ENCODE measurements around the gene PLA2G4B. TPM values are rescaled to one million over a fixed set of nuclear protein-coding genes. Genes with fewer than 3 reads are reported as not detected.

Gene PLA2G4B
- total RNA-seq, 2 donors from 2014 or later: 6.9 to 10.1 TPM

GRCh38 chr15:41841131-41841530, 2.5 kb downstream of the PLA2G4B start:
- H3K36me3 Mint-ChIP-seq (ENCODE audit: low read depth): peaks cover 14% of the 10 kb centered on the region
- Histone ChIP-seq H3K27me3 (ENCODE audit: control insufficient read depth, insufficient read depth, low read length, poor library complexity, severe bottlenecking) (no peaks in the 10 kb centered on the region), H3K27ac (ENCODE audit: low read depth, low read length) (no peak overlapping the region), H3K36me3 (ENCODE audit: control insufficient read depth, insufficient read depth, low read length) (no peaks in the 10 kb centered on the region), H3K9ac (ENCODE audit: extremely low read depth, low read length, poor library complexity, severe bottlenecking) (no peak overlapping the region), H3K9me3 (ENCODE audit: control insufficient read depth, low read length) (no peaks in the 10 kb centered on the region), H3K4me1 (ENCODE audit: control insufficient read depth, insufficient read depth, low read length) (no peaks in the 10 kb centered on the region), H3K4me3 (ENCODE audit: low read length) (no peak overlapping the region)
- H3K4me1 Mint-ChIP-seq: no peaks in the 10 kb centered on the region
- no peaks in the 10 kb centered on the region for H3K9me3 Mint-ChIP-seq
- no peak overlapping the region for H3K27ac Mint-ChIP-seq
- H3K4me3 Mint-ChIP-seq: no peak overlapping the region
- H3K27me3 Mint-ChIP-seq (ENCODE audit: insufficient read depth): no peaks in the 10 kb centered on the region
- WGBS, 2 experiments (ENCODE audit: insufficient coverage in 1 of 2, insufficient read length in 1 of 2): 94% methylated on average over 6 to 10 of the region's 10 CpGs
- DNase-seq: no peak
- no peak for TF ChIP-seq CTCF (conservative IDR thresholded peaks at IDR 0.05)

GRCh38 chr15:41842229-41842628, 3.6 kb downstream of the PLA2G4B start:
- H3K36me3 Mint-ChIP-seq (ENCODE audit: low read depth): peaks cover 11% of the 10 kb centered on the region
- H3K27me3 ChIP-seq (ENCODE audit: control insufficient read depth, insufficient read depth, low read length, poor library complexity, severe bottlenecking): no peaks in the 10 kb centered on the region
- H3K4me1 ChIP-seq (ENCODE audit: control insufficient read depth, insufficient read depth, low read length): no peaks in the 10 kb centered on the region
- no peak overlapping the region for H3K4me3 Mint-ChIP-seq
- peak overlapping the region; percentile 30 for H3K27ac Mint-ChIP-seq
- no peak overlapping the region for H3K27ac ChIP-seq (ENCODE audit: low read depth, low read length)
- H3K9me3 Mint-ChIP-seq: no peaks in the 10 kb centered on the region
- TF ChIP-seq CTCF (conservative IDR thresholded peaks at IDR 0.05): no peak
- H3K4me3 ChIP-seq (ENCODE audit: low read length): no peak overlapping the region
- H3K27me3 Mint-ChIP-seq (ENCODE audit: insufficient read depth): no peaks in the 10 kb centered on the region
- no peaks in the 10 kb centered on the region for H3K9me3 ChIP-seq (ENCODE audit: control insufficient read depth, low read length)
- no peaks in the 10 kb centered on the region for H3K4me1 Mint-ChIP-seq
- no peaks in the 10 kb centered on the region for H3K36me3 ChIP-seq (ENCODE audit: control insufficient read depth, insufficient read depth, low read length)
- no peak overlapping the region for H3K9ac ChIP-seq (ENCODE audit: extremely low read depth, low read length, poor library complexity, severe bottlenecking)
- DNase-seq: no peak
- 86 to 94% methylated on average over 5 to 12 of the region's 12 CpGs for WGBS, 2 experiments (ENCODE audit: insufficient coverage in 1 of 2, insufficient read length in 1 of 2)

GRCh38 chr15:41843571-41843970, 4.9 kb downstream of the PLA2G4B start:
- Histone ChIP-seq H3K9me3 (ENCODE audit: control insufficient read depth, low read length) (no peaks in the 10 kb centered on the region), H3K4me1 (ENCODE audit: control insufficient read depth, insufficient read depth, low read length) (no peaks in the 10 kb centered on the region), H3K36me3 (ENCODE audit: control insufficient read depth, insufficient read depth, low read length) (no peaks in the 10 kb centered on the region), H3K27me3 (ENCODE audit: control insufficient read depth, insufficient read depth, low read length, poor library complexity, severe bottlenecking) (no peaks in the 10 kb centered on the region), H3K4me3 (ENCODE audit: low read length) (no peak overlapping the region), H3K9ac (ENCODE audit: extremely low read depth, low read length, poor library complexity, severe bottlenecking) (no peak overlapping the region), H3K27ac (ENCODE audit: low read depth, low read length) (no peak overlapping the region)
- H3K9me3 Mint-ChIP-seq: no peaks in the 10 kb centered on the region
- no peak for DNase-seq
- H3K4me3 Mint-ChIP-seq: no peak overlapping the region
- WGBS, 2 experiments (ENCODE audit: insufficient coverage in 1 of 2, insufficient read length in 1 of 2): 83 to 94% methylated on average over 5 to 10 of the region's 10 CpGs
- H3K4me1 Mint-ChIP-seq: no peaks in the 10 kb centered on the region
- peaks cover 16% of the 10 kb centered on the region for H3K36me3 Mint-ChIP-seq (ENCODE audit: low read depth)
- H3K27ac Mint-ChIP-seq: no peak overlapping the region
- no peak for TF ChIP-seq CTCF (conservative IDR thresholded peaks at IDR 0.05)
- H3K27me3 Mint-ChIP-seq (ENCODE audit: insufficient read depth): no peaks in the 10 kb centered on the region
